Endothelial cell of umbilical vein (primary cell): ENCODE measurements around the gene COG6. TPM values are rescaled to one million over a fixed set of nuclear protein-coding genes. Genes with fewer than 3 reads are reported as not detected.

Experiments used
- BruUV-seq: library from RNA; stranded (reverse); fragments of 400-500 nt; replicated peaks from 2 replicates; lab custom pipeline; 2021; lab: Mats Ljungman, UMichigan
- CTCF ChIA-PET: fragments of 300-600, 350-600 bp; sonication (Branson Sonifier 250); formaldehyde crosslinking; loops from one replicate; lab custom pipeline; 2021; ENCODE audit warnings: antibody characterized with exemption, inconsistent platforms; lab: Charles Lee
- POLR2A ChIA-PET: fragments of 300-600, 350-600 bp; sonication (Branson Sonifier 250); formaldehyde crosslinking; loops from one replicate; lab custom pipeline; 2021; ENCODE audit warnings: antibody characterized with exemption, inconsistent platforms; lab: Charles Lee
- DNase-seq: peaks from one replicate; pipeline ENCODE4 v3.0.0-alpha.2; 2011; ENCODE audit warnings: low read depth, low spot score
- FAIRE-seq: peaks from 2 replicates; lab custom pipeline; 2011; peaks lifted over from hg19 to GRCh38; lab: Jason Lieb, UNC
- H2AFZ ChIP-seq: 2 replicates; pipeline ENCODE4 v1.6.0; 2012; ENCODE audit warnings: low read depth, low read length, control low read depth, inconsistent platforms
- H3K27ac ChIP-seq: 2 replicates; pipeline ENCODE4 v1.5.1; 2011; ENCODE audit warnings: low read depth, mild to moderate bottlenecking, control low read depth, low read length, moderate library complexity; ENCODE audit not compliant: insufficient read depth
- H3K27me3 ChIP-seq, 2 experiments: 2 replicates each; pipeline versions ENCODE4 v1.6.0 to v1.6.1; 2011; ENCODE audit warnings: low read length in 2 of 2, mixed read lengths in 1 of 2; ENCODE audit not compliant: control insufficient read depth in 2 of 2, insufficient read depth in 2 of 2
- H3K36me3 ChIP-seq, 2 experiments: 2 replicates in 1 of 2; 3 replicates in 1 of 2; pipeline ENCODE4 v1.5.1; 2011; ENCODE audit warnings: low read length in 2 of 2, mild to moderate bottlenecking in 1 of 2, moderate library complexity in 1 of 2; ENCODE audit not compliant: control insufficient read depth in 2 of 2, insufficient read depth in 2 of 2; ENCODE audit errors: extremely low read depth in 1 of 2
- H3K4me1 ChIP-seq: 3 replicates; pipeline ENCODE4 v1.5.1; 2011; ENCODE audit warnings: mild to moderate bottlenecking, low read length; ENCODE audit not compliant: control insufficient read depth, insufficient read depth; ENCODE audit errors: extremely low read depth
- H3K4me2 ChIP-seq: 2 replicates; pipeline ENCODE4 v1.6.1; 2011; ENCODE audit warnings: low read length, control low read depth, mixed read lengths; ENCODE audit not compliant: insufficient read depth
- H3K4me3 ChIP-seq, 3 experiments: fragments of 200-600 bp in 1 of 3; sonication (generic), shearing (Covaris generic) in 1 of 3; replicated peaks in 1 of 3; 2 replicates each; pipeline ENCODE4 v1.5.1; 2011 to 2016; ENCODE audit warnings: control low read depth in 3 of 3, low read length in 3 of 3, mild to moderate bottlenecking in 2 of 3, inconsistent platforms in 1 of 3, low read depth in 1 of 3, moderate library complexity in 1 of 3; ENCODE audit not compliant: insufficient read depth in 1 of 3
- H3K79me2 ChIP-seq: 2 replicates; pipeline ENCODE4 v1.6.0; 2012; ENCODE audit warnings: low read length, inconsistent platforms; ENCODE audit not compliant: control insufficient read depth, insufficient read depth
- H3K9ac ChIP-seq: replicated peaks from 2 replicates; pipeline ENCODE3; 2011; ENCODE audit warnings: low read length, control low read depth; ENCODE audit not compliant: insufficient read depth; ENCODE audit errors: extremely low read depth
- H3K9me1 ChIP-seq: replicated peaks from 3 replicates; pipeline ENCODE4 v1.6.0; 2011; ENCODE audit warnings: mild to moderate bottlenecking, low read length; ENCODE audit not compliant: control insufficient read depth, insufficient read depth; ENCODE audit errors: extremely low read depth
- H3K9me3 ChIP-seq: replicated peaks from 2 replicates; pipeline ENCODE4 v1.5.1; 2012; ENCODE audit warnings: low read length, inconsistent platforms; ENCODE audit not compliant: control insufficient read depth, insufficient read depth
- H4K20me1 ChIP-seq: replicated peaks from 2 replicates; pipeline ENCODE3; 2011; ENCODE audit warnings: mild to moderate bottlenecking, low read length; ENCODE audit not compliant: control insufficient read depth, insufficient read depth; ENCODE audit errors: extremely low read depth
- CTCF ChIP-seq, 2 donors: IDR thresholded peaks; 1 replicate in 1 of 2; 2 replicates in 1 of 2; pipeline ENCODE4 v1.5.1; 2011; ENCODE audit warnings: low read length in 2 of 2, mild to moderate bottlenecking in 2 of 2, moderate library complexity in 2 of 2, control low read depth in 1 of 2, inconsistent platforms in 1 of 2, low read depth in 1 of 2; ENCODE audit not compliant: insufficient read depth in 1 of 2; ENCODE audit errors: extremely low read depth in 1 of 2
- EZH2 ChIP-seq: IDR thresholded peaks from 2 replicates; pipeline ENCODE4 v1.6.1; 2012; ENCODE audit warnings: borderline replicate concordance, low read depth, mild to moderate bottlenecking, moderate library complexity, low read length, inconsistent platforms; ENCODE audit not compliant: severe bottlenecking
- FOS ChIP-seq: IDR thresholded peaks from 2 replicates; pipeline ENCODE4 v1.6.1; 2011; ENCODE audit warnings: mild to moderate bottlenecking, low read length, moderate library complexity, borderline replicate concordance; ENCODE audit not compliant: insufficient read depth
- GATA2 ChIP-seq: IDR thresholded peaks from 2 replicates; pipeline ENCODE4 v1.7.0; 2011; ENCODE audit warnings: low read depth, mild to moderate bottlenecking, moderate library complexity, mixed read lengths, low read length; ENCODE audit not compliant: insufficient read length, insufficient read depth
- JUN ChIP-seq: IDR thresholded peaks from 2 replicates; pipeline ENCODE4 v1.6.1; 2011; ENCODE audit warnings: borderline replicate concordance, low read depth; ENCODE audit not compliant: insufficient read length, insufficient read depth
- MAX ChIP-seq: IDR thresholded peaks from 2 replicates; pipeline ENCODE4 v1.6.1; 2011; ENCODE audit not compliant: insufficient read depth, insufficient read length
- MYC ChIP-seq: IDR thresholded peaks from one replicate; pipeline ENCODE4 v1.6.1; 2011; ENCODE audit warnings: mild to moderate bottlenecking, low read depth, low read length
- POLR2A ChIP-seq: IDR thresholded peaks from 2 replicates; pipeline ENCODE4 v1.6.1; 2012; ENCODE audit warnings: low read depth, mild to moderate bottlenecking, control low read depth, low read length
- POLR2AphosphoS5 ChIP-seq: IDR thresholded peaks from 2 replicates; pipeline ENCODE4 v1.6.1; 2012; ENCODE audit warnings: low read depth, mild to moderate bottlenecking, control low read depth, low read length, moderate library complexity; ENCODE audit not compliant: insufficient read depth
- dilution Hi-C: fragments of 300-500 bp; cut with MboI; formaldehyde crosslinking; loops from one replicate; pipeline ENCODE4 v1.15.0; 2019; ENCODE audit warnings: low sequenced_read_pairs; ENCODE audit not compliant: extremely low pct_ligation_motif_present
- intact Hi-C: fragments of 100-400 bp; cut with micrococcal nuclease; formaldehyde crosslinking; loops from one replicate; pipeline ENCODE4 v1.10.0; 2022
- polyA plus RNA-seq, 4 experiments: library from polyadenylated mRNA; depleted of rRNA in 3 of 4; stranded (reverse) in 3 of 4; unstranded in 1 of 4; fragments of >200 nt; gene quantifications; 2 replicates each; pipeline versions ENCODE4 v1.2.1 to v1.2.3, GENCODE V29; 2011 to 2012; ENCODE audit warnings: missing spikeins in 1 of 4
- total RNA-seq: library from RNA; stranded (reverse); gene quantifications from 2 replicates; pipeline ENCODE4 v1.2.3, GENCODE V29; 2021

COG6 gene
- total and polyA plus RNA-seq, 2 donors (not counting 3 experiments of a cell fraction or from before 2014, with no cell fraction given) = 12.1 to 41.1 TPM

GRCh38 chr13:39607876-39608275 lies 47.6 kb upstream of the COG6 start:
- CTCF ChIA-PET = interaction anchor here (1.7 to 4.9 kb wide), 3 partner anchors 8 to 464 kb away, joined by 5 to 30 read pairs (median 7); no protein-coding TSS in a partner anchor
- Histone ChIP-seq H3K4me2 (no peak overlapping the region), H3K27ac (no peak overlapping the region), H3K4me3 (no peak overlapping the region), H3K36me3 (no peaks in the 10 kb centered on the region), H4K20me1 (no peaks in the 10 kb centered on the region), H3K27me3 (peaks cover 6 to 11% of the 10 kb centered on the region in 2 experiments), H2AFZ (no peak overlapping the region), H3K9me3 (no peaks in the 10 kb centered on the region), H3K4me1 (peaks cover 3% of the 10 kb centered on the region), H3K9ac (no peak overlapping the region), H3K9me1 (no peaks in the 10 kb centered on the region), H3K79me2 (no peaks in the 10 kb centered on the region)
- dilution Hi-C loops = no loop called here
- POLR2A ChIA-PET = no interaction called here
- TF ChIP-seq POLR2A = no peak
- TF ChIP-seq POLR2AphosphoS5 = no peak
- TF ChIP-seq MYC = no peak
- TF ChIP-seq JUN = no peak
- TF ChIP-seq MAX = no peak
- TF ChIP-seq CTCF (IDR thresholded peaks at IDR 0.05; ENCODE audit: extremely low read depth in 1 of 2, insufficient read depth in 1 of 2, low read depth in 1 of 2, low read length in 2 of 2) = no peak
- TF ChIP-seq FOS = no peak
- no peak for TF ChIP-seq EZH2
- TF ChIP-seq GATA2 = no peak
- intact Hi-C loops = no loop called here
- DNase-seq = no peak
- no peak for FAIRE-seq
- BruUV-seq = no TSS peak
